HG03378 (cell line): ENCODE data around the gene RAB27A.
"Not testable (repeated sequence)": the region's sequence is repeated elsewhere in the genome, so short reads cannot be mapped to it uniquely, and the experiment has no call there.

ENCODE experiments used
- ATAC-seq: cut with Tn5 transposase; IDR thresholded peaks from one replicate; pipeline ENCODE4 v1.9.1; 2021; ENCODE audit warnings: mild to moderate bottlenecking, moderate library complexity; ENCODE audit not compliant: unreplicated experiment

Gene RAB27A

GRCh38 chr15:55289746-55290527 is at the start of gene RAB27A:
Gene RAB27A, minus strand, starts transcription at chr15:55289813. Its CDS starts 54,879 bp downstream, at chr15:55234934.
- peak; percentile 50 for ATAC-seq

GRCh38 chr15:55337160-55337559 is 47.5 kb upstream of the RAB27A start:
- no peak for ATAC-seq

- ATAC-seq = no peak
Observed at GRCh38 chr15:55334997-55335396, 45.4 kb upstream of the RAB27A start.

GRCh38 chr15:55334371-55334770 is 44.8 kb upstream of the RAB27A start:
- no peak for ATAC-seq

- no peak for ATAC-seq
Observed at GRCh38 chr15:55327387-55327786, 37.8 kb upstream of the RAB27A start.

- no peak for ATAC-seq
Observed at GRCh38 chr15:55322467-55322866, 32.9 kb upstream of the RAB27A start.

- ATAC-seq = no peak
Observed at GRCh38 chr15:55320963-55321362, 31.4 kb upstream of the RAB27A start.

GRCh38 chr15:55320238-55320550 is 30.6 kb upstream of the RAB27A start:
- no peak for ATAC-seq

- peak; percentile 58 for ATAC-seq
Observed at GRCh38 chr15:55319537-55320237, 30.1 kb upstream of the RAB27A start.

GRCh38 chr15:55318588-55319494 is 29.2 kb upstream of the RAB27A start, which contains the start of the genes PIGB and PIGBOS1:
Gene PIGB, plus strand, starts transcription at chr15:55319222. Its CDS starts 29 bp downstream, at chr15:55319251.
Gene PIGBOS1, minus strand, starts transcription at chr15:55319123. Its CDS starts 1,331 bp downstream, at chr15:55317792.
- peak; percentile 82 for ATAC-seq

- ATAC-seq = not testable (repeated sequence)
Observed at GRCh38 chr15:55302801-55303200, 13.2 kb upstream of the RAB27A start.

GRCh38 chr15:55297315-55297714 is 7.7 kb upstream of the RAB27A start:
- no peak for ATAC-seq

- ATAC-seq = peak; percentile 75
Observed at GRCh38 chr15:55290528-55291057, 980 bp upstream of the RAB27A start.

GRCh38 chr15:55289011-55289745 is 435 bp downstream of the RAB27A start:
- peak; percentile 25 for ATAC-seq

- ATAC-seq = no peak
Observed at GRCh38 chr15:55288006-55288717, 1.5 kb downstream of the RAB27A start.

GRCh38 chr15:55286442-55287189 is 3.0 kb downstream of the RAB27A start:
- ATAC-seq = not testable (repeated sequence)

GRCh38 chr15:55284426-55284825 is 5.2 kb downstream of the RAB27A start:
- no peak for ATAC-seq

GRCh38 chr15:55283379-55284147 is 6.0 kb downstream of the RAB27A start:
- ATAC-seq = no peak
